Epithelial cell of esophagus (primary cell): Measurements from ENCODE around the gene GBP2.

Experiments
- DNase-seq: peaks from one replicate; pipeline ENCODE4 v3.0.0; 2010; ENCODE audit warnings: low read depth
- H3K4me3 ChIP-seq: 2 replicates; pipeline ENCODE4 v1.5.1; 2011; ENCODE audit warnings: mild to moderate bottlenecking, low read length, control low read depth
- TF ChIP-seq, protein P1 (sequence below): IDR thresholded peaks from 2 replicates; pipeline ENCODE4 v1.5.1; 2011; ENCODE audit warnings: low read depth, mild to moderate bottlenecking, low read length, control low read depth, inconsistent platforms; ENCODE audit not compliant: insufficient read depth; ENCODE audit errors: missing control alignments

GBP2 gene

GRCh38 chr1:89125240-89125912 is 538 bp downstream of the GBP2 start:
- peak; percentile 1 for DNase-seq
- peak overlapping the region; percentile 14 for H3K4me3 ChIP-seq
- TF ChIP-seq, protein P1, sequence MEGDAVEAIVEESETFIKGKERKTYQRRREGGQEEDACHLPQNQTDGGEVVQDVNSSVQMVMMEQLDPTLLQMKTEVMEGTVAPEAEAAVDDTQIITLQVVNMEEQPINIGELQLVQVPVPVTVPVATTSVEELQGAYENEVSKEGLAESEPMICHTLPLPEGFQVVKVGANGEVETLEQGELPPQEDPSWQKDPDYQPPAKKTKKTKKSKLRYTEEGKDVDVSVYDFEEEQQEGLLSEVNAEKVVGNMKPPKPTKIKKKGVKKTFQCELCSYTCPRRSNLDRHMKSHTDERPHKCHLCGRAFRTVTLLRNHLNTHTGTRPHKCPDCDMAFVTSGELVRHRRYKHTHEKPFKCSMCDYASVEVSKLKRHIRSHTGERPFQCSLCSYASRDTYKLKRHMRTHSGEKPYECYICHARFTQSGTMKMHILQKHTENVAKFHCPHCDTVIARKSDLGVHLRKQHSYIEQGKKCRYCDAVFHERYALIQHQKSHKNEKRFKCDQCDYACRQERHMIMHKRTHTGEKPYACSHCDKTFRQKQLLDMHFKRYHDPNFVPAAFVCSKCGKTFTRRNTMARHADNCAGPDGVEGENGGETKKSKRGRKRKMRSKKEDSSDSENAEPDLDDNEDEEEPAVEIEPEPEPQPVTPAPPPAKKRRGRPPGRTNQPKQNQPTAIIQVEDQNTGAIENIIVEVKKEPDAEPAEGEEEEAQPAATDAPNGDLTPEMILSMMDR, result no peak

DNA sequence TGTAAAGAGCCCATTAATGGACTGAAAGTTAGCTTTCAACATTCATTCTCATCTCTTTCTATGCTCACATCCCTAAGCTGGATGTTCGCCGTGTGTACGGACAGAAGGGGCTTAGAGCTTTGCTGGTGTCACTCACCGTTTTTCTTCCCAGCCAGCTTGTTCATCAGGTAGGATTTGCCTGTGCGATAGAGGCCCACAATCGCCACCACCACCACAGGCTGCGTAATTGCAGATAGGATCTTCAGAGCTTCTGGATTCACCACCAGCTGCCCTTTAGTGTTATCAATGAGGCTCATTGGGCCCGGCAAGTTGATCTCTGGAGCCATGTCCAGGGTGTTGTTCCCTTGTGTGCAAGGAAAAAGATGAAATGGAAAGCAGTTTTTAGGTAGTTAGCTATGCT is 4.3 kb downstream of the GBP2 start:
- no peak for DNase-seq
- TF ChIP-seq, protein P1, result no peak
- H3K4me3 ChIP-seq, result no peak overlapping the region

- no peak overlapping the region for H3K4me3 ChIP-seq
- TF ChIP-seq, protein P1, result no peak
- no peak for DNase-seq
Observed at GRCh38 chr1:89114662-89115061, 11.3 kb downstream of the GBP2 start.

- no peak overlapping the region for H3K4me3 ChIP-seq
- TF ChIP-seq, protein P1, result no peak
- no peak for DNase-seq
Observed at GRCh38 chr1:89112871-89113613, 12.9 kb downstream of the GBP2 start.

DNA sequence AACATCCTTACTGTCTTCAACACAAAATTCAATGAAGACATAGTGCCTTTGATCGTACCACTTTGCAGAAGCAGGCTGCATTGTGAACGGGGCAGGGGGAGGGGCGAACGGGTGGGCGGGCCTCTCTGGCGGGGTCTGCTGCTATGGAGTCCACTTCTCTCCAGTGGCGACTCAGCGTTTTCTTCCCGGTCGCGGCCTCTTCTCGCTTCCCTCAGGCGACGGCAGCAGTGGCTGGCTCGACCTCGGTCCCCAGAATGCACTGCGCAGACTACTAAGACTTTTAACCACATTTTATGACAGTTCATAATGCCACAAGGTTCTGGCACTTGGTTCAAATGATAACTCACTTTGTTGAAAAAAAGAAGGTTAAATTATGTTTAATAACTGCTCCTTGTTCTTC is 21.2 kb downstream of the GBP2 start:
- no peak overlapping the region for H3K4me3 ChIP-seq
- TF ChIP-seq, protein P1, result no peak
- no peak for DNase-seq

- DNase-seq, result peak; percentile 60
- TF ChIP-seq, protein P1, result no peak
- H3K4me3 ChIP-seq, result no peak overlapping the region
Observed at GRCh38 chr1:89104147-89104546, 21.8 kb downstream of the GBP2 start.
